Glutamatergic neuron (in vitro differentiated cells): ENCODE results near the gene ZGLP1. TPM values are rescaled to one million over a fixed set of nuclear protein-coding genes. Genes with fewer than 3 reads are reported as not detected.

ENCODE experiments used
- DNase-seq: peaks from one replicate; pipeline ENCODE4 v3.0.0; 2022
- H3K27ac Mint-ChIP-seq: one replicate; pipeline ENCODE4 v1.8.0; 2020; ENCODE audit warnings: mild to moderate bottlenecking, mixed read lengths, inconsistent platforms; ENCODE audit not compliant: unreplicated experiment
- H3K27me3 Mint-ChIP-seq: one replicate; pipeline ENCODE4 v1.8.0; 2020; ENCODE audit warnings: mild to moderate bottlenecking, moderate library complexity, mixed read lengths, inconsistent platforms; ENCODE audit not compliant: unreplicated experiment
- H3K36me3 Mint-ChIP-seq: one replicate; pipeline ENCODE4 v1.8.0; 2020; ENCODE audit warnings: mild to moderate bottlenecking, mixed read lengths, inconsistent platforms; ENCODE audit not compliant: unreplicated experiment
- H3K4me1 Mint-ChIP-seq: one replicate; pipeline ENCODE4 v1.8.0; 2020; ENCODE audit warnings: mild to moderate bottlenecking, low read depth, mixed read lengths, inconsistent platforms; ENCODE audit not compliant: unreplicated experiment
- H3K4me3 Mint-ChIP-seq: one replicate; pipeline ENCODE4 v1.8.0; 2020; ENCODE audit warnings: mild to moderate bottlenecking, mixed read lengths, inconsistent platforms; ENCODE audit not compliant: unreplicated experiment
- H3K9me3 Mint-ChIP-seq: one replicate; pipeline ENCODE4 v1.8.0; 2020; ENCODE audit warnings: mild to moderate bottlenecking, moderate library complexity, mixed read lengths, inconsistent platforms; ENCODE audit not compliant: unreplicated experiment
- total RNA-seq: library from RNA; stranded (reverse); fragmentation: NEBNext Ultra II Directional; extraction: Animal tissue kit (Norgen Biotek cat#: 25700); gene quantifications from one replicate; pipeline ENCODE4 v1.2.1, GENCODE V29; 2021; ENCODE audit not compliant: unreplicated experiment
- TF ChIP-seq, protein P1 (sequence below): fragments of 200-600 bp; sonication (generic); IDR thresholded peaks from one replicate; pipeline ENCODE4 v1.5.0; 2021; ENCODE audit not compliant: partially characterized antibody, unreplicated experiment

Gene ZGLP1
- total RNA-seq, 1 donor from 2014 or later, result 9.4 TPM

DNA sequence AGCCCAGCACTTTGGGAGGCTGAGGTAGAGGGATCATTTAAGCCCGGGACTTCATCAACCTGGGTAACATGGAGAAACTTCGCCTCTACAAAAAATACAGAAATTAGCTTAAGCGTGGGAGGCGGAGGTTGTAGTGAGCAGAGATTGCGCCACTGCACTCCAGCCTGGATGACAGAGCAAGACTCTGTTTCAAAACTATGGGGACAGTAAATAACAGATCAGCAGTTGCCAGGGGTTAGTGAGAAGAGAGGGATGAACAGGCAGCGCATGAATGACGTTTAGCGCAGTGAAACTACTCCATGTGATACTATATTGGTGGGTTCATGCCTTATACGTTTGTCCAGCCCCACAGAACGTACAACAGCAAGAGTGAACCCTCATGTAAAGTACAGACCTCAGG lies 36.9 kb upstream of the ZGLP1 start:
- Mint-ChIP-seq H3K4me1 (no peaks in the 10 kb centered on the region), H3K27me3 (peaks cover 2% of the 10 kb centered on the region), H3K36me3 (no peaks in the 10 kb centered on the region), H3K4me3 (no peak overlapping the region), H3K27ac (no peak overlapping the region), H3K9me3 (peaks cover 5% of the 10 kb centered on the region)
- TF ChIP-seq, protein P1, sequence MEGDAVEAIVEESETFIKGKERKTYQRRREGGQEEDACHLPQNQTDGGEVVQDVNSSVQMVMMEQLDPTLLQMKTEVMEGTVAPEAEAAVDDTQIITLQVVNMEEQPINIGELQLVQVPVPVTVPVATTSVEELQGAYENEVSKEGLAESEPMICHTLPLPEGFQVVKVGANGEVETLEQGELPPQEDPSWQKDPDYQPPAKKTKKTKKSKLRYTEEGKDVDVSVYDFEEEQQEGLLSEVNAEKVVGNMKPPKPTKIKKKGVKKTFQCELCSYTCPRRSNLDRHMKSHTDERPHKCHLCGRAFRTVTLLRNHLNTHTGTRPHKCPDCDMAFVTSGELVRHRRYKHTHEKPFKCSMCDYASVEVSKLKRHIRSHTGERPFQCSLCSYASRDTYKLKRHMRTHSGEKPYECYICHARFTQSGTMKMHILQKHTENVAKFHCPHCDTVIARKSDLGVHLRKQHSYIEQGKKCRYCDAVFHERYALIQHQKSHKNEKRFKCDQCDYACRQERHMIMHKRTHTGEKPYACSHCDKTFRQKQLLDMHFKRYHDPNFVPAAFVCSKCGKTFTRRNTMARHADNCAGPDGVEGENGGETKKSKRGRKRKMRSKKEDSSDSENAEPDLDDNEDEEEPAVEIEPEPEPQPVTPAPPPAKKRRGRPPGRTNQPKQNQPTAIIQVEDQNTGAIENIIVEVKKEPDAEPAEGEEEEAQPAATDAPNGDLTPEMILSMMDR, result no peak
- no peak for DNase-seq

DNA sequence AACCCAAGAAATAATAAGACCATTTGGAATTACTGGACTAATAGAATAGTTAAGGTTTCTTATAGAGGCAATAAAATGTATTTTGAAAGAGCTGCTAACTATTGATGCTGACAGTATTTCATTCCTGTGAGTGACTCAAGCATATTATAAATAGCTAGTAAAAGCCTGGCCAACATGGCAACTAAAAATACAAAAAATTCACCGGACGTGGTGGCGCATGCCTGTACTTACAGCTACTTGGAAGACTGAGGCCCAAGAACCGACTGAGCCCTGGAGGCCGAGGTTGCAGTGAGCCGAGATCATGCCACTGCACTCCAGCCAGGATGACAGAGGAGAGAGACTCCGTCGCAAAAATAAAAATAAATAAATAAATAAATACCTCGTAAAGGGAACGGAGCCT lies 35.2 kb upstream of the ZGLP1 start:
- H3K27ac Mint-ChIP-seq, result no peak overlapping the region
- H3K9me3 Mint-ChIP-seq, result peaks cover 5% of the 10 kb centered on the region
- H3K4me1 Mint-ChIP-seq, result no peaks in the 10 kb centered on the region
- no peak for DNase-seq
- peaks cover 2% of the 10 kb centered on the region for H3K27me3 Mint-ChIP-seq
- no peak overlapping the region for H3K4me3 Mint-ChIP-seq
- TF ChIP-seq, protein P1, result no peak
- H3K36me3 Mint-ChIP-seq, result no peaks in the 10 kb centered on the region

DNA sequence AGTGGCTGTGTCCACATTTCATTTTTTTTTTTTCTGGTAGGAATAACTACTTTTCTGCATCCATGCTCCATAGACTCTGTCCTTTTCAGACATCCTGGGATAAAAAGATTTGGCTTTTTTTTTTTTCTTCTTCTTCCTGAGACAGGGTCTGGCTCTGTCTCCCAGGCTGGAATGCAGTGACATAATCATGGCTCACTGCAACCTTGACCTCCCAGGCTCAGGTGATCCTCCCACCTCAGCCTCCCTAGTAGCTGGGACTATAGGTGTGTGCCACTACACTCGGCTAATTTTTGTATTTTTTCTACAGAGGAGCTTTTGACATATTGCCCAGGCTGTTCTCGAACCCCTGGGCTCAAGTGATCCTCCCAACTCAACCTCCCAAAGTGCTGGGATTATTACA lies 33.9 kb upstream of the ZGLP1 start:
- no peak overlapping the region for H3K4me3 Mint-ChIP-seq
- TF ChIP-seq, protein P1, result no peak
- no peaks in the 10 kb centered on the region for H3K4me1 Mint-ChIP-seq
- no peaks in the 10 kb centered on the region for H3K36me3 Mint-ChIP-seq
- no peak for DNase-seq
- H3K27me3 Mint-ChIP-seq, result peaks cover 4% of the 10 kb centered on the region
- H3K27ac Mint-ChIP-seq, result no peak overlapping the region
- H3K9me3 Mint-ChIP-seq, result peaks cover 5% of the 10 kb centered on the region

DNA sequence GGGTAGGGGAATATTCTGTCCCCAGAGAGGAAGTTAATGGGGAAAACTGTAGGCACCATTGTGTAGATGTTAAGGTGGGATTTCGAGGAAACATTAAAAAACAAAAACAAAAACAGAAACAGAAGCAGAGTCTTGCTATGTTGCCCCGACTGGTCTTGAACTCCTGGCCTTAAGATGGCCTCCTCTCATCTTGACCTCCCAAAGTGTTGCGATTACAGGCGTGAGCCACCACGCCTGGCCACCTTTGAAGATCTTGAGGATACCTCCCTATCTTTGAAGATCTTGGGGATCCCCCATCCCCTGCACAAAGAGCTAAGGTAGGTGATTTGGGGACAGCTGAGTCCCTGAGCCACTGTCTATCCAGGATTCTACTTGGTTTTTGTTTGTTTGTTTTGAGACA lies 30.4 kb upstream of the ZGLP1 start:
- H3K27ac Mint-ChIP-seq, result no peak overlapping the region
- H3K4me3 Mint-ChIP-seq, result no peak overlapping the region
- peaks cover 7% of the 10 kb centered on the region for H3K9me3 Mint-ChIP-seq
- no peaks in the 10 kb centered on the region for H3K36me3 Mint-ChIP-seq
- no peak for DNase-seq
- peaks cover 4% of the 10 kb centered on the region for H3K27me3 Mint-ChIP-seq
- TF ChIP-seq, protein P1, result no peak
- H3K4me1 Mint-ChIP-seq, result no peaks in the 10 kb centered on the region

DNA sequence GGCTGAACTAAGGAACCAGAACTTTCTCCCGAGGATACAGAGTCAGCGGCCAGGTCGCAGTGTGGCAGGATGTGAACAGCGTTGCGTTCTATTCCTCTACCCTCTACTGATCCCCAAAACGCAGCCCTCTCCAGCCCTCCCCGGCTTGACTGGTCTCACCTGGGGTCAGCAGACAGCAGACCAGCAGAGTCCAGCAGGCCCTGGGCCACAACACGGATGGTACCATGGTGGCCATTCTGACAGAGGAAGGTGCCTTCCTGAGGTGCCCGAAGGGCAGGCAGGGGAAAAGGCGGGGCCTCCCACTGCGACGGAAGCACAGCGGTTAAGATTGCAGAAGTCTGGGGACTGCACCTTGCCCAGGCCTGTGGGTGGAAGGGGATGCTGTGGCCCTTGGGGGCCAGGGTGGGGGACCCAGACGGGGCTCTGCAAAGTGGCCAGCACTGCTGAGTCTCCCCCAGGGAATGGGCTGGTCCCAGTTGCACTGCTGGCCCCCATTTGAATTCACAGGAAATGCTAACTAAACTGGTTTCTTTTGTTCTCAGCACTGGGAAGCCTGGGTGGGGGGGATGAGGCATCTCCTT lies 29.9 kb upstream of the ZGLP1 start, which contains the start of gene ICAM3:
ICAM3 (minus strand) TSS at position 245 of the 581 bp plus-strand sequence; CDS start at position 235, 10 bp downstream.
- Mint-ChIP-seq H3K27me3 (peaks cover 4% of the 10 kb centered on the region), H3K9me3 (peaks cover 7% of the 10 kb centered on the region), H3K4me1 (no peaks in the 10 kb centered on the region), H3K36me3 (no peaks in the 10 kb centered on the region), H3K27ac (no peak within 1 kb of the TSS), H3K4me3 (no peak within 1 kb of the TSS)
- TF ChIP-seq, protein P1, result no peak
- DNase-seq, result no peak
